A172 (cell line): ENCODE measurements around the gene L3MBTL1. TPM values are rescaled to one million over a fixed set of nuclear protein-coding genes. Genes with fewer than 3 reads are reported as not detected.
A peak's percentile ranks its signal among the peaks of the same experiment; 100 is the strongest.
"Not testable (repeated sequence)": the region's sequence is repeated elsewhere in the genome, so short reads cannot be mapped to it uniquely, and the experiment has no call there.

ENCODE experiments used
- DNase-seq: peaks from one replicate; pipeline ENCODE4 v3.0.0-alpha.2; 2015; ENCODE audit warnings: low spot score
- total RNA-seq: library from RNA; depleted of rRNA; stranded (reverse); fragments of >200 nt; shearing (Covaris generic); gene quantifications from 2 replicates; pipeline ENCODE4 v1.2.3, GENCODE V29; 2014; rRNA removed

Gene L3MBTL1
- total RNA-seq = 2.4 and 5.0 TPM in 2 replicates

DNA sequence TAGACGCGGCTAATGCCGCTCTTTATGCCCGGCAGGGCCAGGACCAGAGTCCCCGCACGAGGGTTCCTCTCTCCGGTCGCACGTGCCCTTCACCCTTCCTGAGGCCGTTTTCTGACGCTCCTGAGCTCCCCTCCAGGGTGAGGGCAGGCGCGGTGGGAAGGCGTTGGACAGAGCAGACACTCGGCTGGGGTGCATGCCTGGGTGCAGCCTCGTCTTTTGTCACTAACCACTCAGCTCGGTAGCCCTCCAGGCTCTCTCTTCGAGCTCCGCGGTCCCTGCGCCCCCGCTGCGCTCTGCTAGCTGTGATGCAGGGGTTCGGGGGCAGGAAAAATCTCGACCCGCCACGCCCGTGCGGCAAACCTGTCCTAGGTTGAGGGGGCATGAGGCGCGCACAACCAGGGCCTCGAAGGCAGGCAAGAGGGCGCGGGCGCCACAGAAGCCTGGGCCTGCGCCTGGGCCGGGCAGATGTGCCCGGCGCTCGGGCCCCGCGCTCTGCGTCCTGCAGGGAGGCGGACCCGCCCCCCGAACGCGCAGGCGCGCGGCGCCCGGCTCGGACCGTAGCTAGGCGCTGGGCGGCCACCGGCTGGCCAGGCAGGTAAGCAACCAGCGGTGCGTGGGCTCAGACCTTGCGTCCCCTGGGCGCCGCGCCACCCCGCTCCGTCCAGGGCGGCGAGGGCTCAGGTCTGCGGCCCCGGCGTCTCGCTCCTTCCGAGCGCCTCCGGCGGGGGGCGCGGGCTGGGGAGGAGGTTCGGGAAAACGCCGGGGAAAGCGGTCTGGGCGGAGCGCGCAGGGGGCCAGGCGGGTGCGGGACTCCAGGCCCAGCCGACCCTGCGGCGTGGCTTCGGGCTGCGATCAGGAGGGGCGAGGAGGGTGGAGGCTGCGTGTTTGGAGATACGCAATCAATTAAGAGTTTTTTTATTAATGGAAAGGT lies at the start of gene L3MBTL1:
L3MBTL1 (plus strand) TSS at position 548 of the 931 bp plus-strand sequence. CDS start 5,807 bp downstream, outside the sequence.
- no peak for DNase-seq

DNA sequence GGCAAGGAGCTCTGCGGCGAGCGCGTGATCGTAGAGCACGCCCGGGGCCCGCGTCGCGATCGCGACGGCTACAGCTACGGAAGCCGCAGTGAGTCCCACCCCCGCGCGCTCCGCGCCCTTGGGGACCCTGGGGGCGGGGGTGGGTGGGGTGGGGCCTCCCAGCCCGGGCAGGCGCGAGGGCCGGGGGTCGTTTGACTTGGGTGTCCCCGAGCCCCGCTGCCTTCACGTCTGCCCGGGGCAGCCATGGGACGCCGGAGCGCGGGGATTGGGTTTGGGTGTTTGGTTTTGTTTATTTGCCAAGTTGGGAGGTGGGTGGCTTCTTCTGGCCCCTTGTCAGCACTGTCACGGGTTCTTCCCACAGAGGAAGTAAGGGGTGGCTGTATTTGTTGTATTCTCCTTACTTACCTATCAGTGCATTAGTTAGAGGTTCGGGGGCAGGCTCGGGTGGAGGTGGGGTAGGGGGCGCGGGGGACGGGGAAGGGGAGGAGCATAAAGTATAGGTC lies 49.0 kb upstream of the L3MBTL1 start:
- DNase-seq = no peak

DNA sequence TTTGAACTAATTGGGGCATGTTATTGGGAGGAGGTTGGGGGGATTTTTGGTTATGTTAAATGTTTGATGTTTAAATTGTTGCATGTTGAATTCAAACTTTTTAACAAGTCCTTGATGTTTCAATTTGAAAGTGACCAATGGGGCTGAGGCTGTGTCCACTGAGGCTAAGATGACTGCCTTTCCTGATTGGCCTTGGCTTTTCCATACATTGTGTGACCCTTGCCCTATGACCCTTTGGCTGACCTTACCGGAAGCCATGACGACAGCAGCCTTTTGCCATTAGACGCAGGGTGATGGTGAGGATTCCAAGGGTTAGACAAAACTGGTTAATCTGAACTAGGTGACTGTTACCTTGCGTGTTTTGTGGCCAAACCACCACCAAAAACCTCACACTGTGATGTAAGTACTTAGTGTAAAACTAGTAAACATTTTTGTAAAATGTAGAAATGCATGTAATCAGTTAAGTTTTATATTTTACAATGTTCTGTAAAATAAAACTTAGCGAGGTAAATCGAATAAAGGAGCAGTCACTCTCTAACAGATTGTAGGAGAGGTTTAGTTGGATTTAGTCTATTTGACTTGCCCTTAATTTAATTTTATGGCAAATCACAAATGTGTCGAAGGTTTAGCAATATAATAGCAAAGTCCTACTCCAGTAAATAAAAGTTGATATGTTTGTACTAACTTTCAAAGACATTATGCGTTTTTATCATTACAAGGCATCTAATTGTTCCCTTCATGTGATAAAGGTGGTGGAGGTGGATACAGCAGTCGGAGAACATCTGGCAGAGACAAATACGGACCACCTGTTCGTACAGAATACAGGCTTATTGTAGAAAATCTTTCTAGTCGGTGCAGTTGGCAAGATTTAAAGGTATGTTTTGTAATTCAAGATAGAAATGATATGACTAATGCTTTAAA lies 48.2 kb upstream of the L3MBTL1 start:
- no peak for DNase-seq

DNA sequence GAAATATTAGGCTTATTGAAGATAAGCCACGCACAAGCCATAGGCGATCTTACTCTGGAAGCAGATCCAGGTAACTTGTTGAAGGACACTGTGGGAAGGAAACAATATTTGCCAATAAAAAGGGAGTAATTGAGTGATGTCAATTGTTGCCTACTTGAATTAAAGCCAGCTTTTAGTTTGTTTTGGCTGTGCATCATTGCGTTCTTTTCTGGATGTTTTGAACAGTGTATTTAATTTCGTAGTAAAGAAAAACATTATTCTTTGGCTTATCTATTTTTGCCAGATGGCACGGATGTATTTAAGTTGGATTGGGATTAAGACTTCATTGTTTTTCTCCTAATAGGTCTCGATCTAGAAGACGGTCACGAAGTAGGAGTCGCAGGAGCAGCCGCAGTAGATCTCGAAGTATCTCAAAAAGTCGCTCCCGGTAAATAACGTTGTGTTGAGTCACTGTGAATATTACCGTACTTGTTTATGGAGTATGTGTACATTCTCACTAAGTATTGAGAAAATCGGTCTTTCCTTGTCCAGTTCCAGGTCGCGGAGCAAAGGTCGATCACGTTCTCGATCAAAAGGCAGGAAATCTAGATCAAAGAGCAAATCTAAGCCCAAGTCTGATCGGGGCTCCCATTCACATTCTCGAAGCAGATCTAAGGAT lies 47.2 kb upstream of the L3MBTL1 start:
- no peak for DNase-seq

DNA sequence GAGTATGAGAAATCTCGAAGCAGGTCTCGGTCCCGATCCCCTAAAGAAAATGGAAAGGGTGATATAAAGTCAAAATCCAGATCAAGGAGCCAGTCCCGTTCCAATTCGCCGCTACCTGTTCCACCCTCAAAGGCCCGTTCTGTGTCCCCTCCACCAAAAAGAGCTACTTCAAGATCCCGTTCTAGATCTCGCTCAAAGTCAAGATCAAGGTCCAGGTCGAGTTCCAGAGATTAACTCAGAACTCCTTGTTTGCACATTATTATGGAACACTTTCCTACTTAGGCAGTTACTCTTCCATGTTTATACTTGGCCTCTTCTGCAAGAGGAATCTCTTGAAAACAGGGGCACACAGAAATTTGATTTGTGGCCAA lies 46.7 kb upstream of the L3MBTL1 start:
- DNase-seq = no peak

DNA sequence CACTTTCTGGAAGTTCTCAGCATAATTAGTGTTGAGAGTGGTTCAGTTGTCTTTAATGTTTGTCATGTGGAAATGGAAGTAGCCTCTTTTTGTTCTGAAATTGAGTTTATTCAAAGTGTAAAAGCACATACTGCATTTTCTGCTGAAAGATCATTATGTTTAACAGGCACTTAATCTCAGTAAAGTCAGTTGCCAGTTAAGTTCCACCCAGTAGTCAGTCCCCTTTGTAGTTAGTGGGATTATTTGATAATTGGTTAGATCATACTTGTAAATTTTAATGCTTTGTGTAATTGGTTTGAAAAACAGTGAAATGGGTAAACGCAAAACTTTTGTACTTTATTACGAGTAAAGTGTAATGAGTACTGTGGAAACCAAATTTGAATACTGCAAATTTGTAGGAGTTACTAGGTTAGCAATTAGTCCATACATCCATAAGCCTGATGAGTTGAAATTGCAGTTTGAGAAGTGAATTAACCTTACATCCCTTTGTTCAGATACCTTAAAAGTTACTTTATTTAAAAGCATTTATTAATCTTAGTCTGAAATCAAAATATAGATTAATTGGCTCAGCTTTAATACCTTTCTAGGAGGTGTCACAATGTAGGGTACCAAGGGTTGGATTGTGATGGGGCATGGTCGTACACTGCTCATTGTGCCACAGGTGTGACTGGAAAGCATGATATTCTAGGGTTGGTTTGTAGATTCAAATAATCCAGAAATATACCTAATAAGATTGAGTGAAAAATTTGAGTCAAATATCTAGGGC lies 45.4 kb upstream of the L3MBTL1 start:
- no peak for DNase-seq

DNA sequence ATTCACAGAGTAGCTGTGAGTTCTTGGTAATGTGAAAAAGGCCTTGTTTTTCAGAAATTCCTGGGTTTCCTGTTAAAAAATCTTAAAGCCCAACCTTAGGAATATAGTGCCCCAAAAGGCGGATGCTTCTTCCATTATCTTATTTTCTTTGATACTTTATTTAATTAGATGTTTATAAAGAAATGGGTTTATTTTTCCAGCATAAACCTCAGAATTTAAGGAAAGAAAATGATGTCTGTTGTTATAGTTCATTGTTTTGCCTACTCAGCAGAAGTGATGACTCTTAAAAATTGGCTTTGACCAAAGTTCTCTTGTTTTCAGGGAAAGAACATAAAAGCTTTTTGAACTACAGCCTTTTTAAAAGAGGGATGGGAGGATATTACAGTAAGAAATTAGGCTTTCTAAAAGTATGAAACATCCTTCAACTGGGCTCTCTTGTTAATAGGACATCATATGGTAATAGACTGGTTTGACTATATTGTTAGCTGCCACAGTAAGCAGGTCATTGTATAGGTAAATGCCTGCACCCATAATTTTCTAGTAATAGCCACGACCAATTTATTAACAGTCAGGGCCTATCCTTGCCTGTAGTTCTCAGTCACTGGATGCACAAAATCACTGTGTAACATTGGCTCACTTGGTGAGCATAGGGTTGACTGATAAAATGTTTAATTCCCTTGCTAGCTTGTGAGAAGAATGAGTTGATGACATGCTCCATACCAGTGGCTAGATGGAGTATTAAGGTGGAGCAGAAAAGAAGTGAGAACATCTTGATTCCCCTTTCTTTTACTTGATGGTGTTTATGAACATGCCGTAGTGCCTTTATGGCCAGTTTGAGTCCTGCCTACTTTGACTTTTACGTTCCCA lies 44.6 kb upstream of the L3MBTL1 start:
- no peak for DNase-seq

DNA sequence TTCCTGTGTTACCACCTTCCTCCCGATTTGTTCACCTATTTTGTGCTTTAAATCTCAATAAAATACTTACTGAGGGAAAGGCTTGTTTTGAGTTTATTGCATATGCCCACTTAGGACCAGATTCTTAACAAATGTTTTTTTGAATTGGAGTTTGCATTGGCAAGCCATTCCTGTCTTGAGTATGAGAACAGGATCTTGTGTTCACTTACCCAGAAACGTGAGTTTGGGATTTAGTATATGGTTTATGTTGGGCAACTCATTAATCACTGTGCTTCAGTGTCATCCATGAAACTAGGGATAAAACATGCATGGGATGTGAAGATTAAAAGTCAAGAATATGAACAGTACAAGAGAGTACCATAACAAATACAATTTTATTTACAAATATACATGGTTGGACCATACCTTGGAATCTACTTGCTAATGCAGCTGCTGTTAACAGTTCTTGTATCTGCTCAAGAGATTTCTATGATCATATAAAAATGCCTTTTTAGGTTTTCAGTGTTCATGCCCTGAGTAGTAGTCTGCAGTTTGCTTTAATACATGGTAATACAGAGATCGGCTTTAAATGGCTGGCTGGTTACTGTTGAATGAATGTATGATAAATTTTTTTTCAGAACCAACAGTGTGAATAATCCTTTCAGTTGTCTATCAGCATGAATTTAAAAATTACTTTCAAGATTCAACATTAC lies 43.8 kb upstream of the L3MBTL1 start:
- DNase-seq = no peak

DNA sequence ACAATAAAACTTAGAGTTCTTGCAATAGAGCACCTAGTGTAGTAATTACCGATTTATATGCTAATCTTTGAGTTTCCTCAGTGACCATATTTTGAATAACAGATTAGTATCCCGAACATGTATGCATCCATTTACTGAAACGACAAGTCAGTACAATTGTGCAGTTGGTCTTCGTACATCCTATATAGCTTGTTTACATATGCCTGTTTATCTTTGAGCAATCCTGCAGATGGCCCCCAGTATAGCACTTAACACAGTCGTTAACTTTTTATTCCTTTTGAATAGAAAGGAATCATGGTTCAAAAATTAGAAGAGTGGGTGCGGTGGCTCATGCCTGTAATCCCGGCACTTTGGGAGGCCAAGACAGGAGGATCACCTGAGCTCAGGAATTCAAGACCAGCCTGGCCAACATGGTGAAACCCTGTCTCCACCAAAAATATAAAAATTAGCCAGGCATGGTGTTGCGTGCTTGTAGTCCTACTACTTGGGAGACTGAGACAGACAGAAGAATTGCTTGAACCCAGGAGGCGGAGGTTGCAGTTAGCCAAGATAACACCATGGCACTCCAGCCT lies 43.2 kb upstream of the L3MBTL1 start:
- no peak for DNase-seq

DNA sequence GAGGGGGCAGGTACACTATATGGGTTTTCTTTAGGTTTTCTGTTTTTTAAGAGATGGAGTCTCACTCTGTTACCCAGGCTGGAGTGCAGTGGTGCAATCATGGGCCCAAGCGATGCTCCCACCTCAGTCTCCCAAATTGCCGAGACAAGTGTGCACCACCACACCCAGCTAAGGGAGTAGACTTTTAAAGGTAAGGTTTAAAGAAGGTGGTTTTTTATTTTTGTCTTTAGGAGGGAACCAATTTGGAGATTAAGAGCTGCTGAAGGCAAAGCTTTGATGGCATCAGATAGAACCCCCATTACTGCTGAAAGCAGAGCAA lies 41.9 kb upstream of the L3MBTL1 start:
- DNase-seq = no peak

DNA sequence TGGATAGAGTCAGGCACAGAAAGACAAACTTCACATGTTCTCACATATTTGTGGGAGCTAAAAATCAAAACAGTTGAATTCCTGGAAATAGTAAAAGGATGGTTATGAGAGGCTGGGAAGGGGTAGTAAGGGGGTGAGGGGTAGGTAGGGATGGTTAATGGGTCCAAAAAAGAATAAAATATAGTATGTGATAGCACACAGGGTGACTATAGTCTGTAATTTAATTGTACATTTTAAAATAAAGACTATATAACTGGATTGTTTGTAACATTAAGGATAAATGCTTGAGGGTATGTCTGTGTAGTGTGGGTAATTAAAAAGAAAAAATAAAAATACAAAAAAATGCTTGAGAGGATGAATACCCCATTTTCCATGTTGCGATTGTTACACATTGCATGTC lies 39.9 kb upstream of the L3MBTL1 start:
- no peak for DNase-seq

DNA sequence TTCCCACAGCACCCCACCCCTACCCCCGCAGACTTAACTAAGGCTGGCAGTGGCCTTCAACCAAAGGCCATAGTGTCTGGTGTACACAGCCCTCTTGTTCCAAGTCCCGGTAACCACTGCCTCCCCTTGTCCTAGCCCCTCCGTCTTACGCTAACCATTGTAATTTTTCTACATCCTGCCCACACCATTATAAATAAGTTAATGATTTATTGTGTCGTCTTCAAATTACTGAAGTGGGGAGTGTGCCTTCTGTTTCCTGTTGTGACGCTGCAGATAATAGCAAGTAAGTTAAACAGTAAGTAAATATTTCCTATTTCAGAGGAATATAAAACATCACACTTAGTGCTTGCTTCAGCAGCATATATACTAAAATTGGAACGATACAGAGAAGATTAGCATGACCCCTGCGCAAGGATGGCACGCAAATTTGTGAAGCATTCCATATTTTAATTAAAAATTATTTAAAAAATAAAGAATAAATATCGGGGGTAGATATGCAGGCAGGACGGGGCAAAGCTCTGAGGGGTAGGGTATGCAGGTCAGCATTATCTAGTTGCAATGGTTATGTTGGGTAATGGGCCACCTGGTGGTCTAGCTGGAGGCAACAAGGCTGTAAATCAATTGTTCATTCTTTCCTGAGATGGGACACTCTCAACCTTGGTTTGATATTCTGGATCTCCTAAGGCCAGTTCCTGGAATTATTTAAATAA lies 34.7 kb upstream of the L3MBTL1 start:
- DNase-seq = no peak

DNA sequence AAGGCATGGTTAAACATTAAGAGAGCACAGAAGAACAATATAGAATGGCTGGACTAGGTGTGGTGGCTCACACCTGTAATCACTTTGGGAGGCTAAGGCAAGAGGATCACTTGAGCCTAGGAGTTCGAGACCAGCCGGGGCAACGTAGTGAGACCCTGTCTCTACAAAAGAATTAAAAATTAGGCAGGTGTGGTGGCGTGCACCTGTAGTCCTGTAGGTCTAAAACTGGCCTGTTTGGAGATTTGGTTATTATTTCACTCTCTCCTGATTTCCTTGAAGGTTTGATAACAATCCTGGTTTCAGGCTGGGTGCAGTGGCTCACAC lies 34.2 kb upstream of the L3MBTL1 start:
- DNase-seq = no peak

DNA sequence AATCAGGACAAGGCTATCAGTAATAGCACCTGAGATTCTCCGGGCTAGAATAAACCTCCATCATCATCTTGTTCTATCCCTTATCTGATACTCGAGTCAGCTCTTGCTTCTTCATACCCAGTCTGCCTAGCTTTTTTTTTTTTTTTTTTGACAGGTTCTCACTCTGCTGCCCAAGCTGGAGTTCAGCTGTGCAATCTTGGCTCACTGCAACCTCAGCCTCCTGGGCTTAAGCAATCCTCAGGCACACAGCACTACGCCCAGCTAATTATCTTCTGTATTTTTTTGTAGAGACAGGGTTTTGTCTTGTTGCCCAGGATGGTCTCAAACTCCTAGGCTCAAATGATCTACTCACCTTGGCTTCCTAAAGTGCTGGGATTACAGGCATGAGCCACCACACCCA lies 30.3 kb upstream of the L3MBTL1 start:
- no peak for DNase-seq

DNA sequence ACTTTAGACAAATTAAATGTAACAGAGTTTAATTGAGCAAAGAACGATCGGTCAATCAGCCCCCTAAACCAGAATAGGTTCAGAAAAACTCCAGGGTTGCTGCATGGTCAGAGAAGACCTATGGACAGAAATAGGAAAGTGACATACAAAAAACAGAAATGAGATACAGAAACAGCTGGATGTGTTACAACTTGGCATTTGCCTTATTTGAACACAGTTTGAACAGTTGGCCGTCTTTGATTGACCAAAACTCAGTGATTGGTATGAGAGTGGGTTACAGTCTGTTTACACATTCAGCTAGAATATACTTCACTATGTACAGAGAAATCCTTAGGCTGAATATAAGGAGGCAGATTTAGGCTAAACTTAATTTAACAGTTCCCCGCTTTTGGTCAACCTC lies 29.9 kb upstream of the L3MBTL1 start:
- no peak for DNase-seq

DNA sequence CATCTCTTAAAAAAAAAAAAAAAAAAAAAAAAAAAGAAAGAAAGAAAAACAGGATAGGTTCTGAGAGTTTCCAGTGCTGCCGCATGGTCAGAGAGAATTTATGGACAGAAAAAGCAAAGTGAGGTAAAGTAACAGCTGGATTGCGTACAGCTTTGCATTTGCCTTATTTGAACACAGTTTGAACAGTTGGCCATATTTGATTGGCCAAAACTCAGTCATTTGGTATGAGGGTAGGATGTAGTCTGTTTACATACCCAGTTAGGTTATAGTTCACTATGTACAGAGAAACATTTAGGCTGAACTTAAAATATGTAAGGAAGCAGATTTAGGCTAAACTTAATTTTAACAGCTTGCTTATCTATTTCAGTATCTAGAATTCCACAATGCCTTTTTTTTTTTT lies 17.5 kb upstream of the L3MBTL1 start:
- no peak for DNase-seq

DNA sequence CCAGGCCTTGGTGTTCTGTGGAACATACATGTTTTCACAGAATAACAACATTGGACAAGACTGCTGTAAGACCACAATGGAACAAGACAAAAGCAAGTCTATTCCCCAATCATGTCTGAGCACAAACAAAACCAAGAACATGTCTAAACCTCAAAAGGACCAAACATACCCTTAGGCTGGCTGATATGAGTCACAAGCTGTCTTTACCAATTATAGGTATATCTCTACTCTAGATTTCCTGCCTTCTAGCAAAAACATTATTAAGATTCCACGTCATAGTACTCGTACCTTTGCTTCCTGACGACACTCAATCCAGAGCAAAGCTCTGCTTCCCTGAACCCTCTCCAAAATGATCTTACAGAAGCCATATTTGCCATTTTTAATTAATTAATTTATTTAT lies 15.4 kb upstream of the L3MBTL1 start:
- DNase-seq = peak; percentile 13

DNA sequence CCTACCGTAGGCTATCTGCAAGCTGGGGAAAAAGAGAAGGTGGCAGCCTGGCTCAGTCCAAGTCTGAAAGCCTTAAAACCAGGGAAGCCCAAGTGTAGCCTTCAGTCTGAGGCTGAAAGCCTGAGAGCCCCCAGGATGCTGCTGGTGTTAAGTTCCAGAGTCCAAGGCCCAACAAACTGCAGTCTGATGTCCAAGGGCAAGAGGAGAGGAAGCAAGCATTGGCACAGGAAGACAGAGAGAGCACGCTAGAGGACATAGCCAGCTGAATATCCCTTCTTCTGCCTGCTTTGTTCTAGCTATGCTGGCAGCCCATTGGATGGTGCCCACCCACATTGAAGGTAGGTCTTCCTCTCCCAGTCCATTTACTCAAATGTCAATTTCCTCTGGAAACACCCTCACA lies 12.1 kb upstream of the L3MBTL1 start:
- no peak for DNase-seq

DNA sequence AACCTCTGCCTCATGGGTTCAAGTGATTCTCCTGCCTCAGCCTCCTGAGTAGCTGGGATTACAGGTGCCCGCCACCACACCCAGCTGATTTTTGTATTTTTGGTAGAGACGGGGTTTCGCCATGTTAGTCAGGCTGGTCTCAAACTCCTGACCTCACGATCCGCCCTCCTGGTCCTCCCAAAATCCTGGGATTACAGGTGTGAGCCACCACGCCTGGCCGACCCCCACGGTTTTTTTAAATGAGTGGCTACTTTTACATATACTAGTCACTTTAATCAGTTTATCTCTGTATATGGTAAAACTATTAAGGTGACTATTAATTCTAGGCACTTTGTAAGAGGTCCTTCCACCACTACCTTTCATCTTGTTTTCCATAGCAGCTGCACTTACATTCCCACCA lies 5.5 kb upstream of the L3MBTL1 start:
- DNase-seq = not testable (repeated sequence)
